HG02973 (cell line): ENCODE results near the gene SLC66A3.
A peak's percentile ranks its signal among the peaks of the same experiment; 100 is the strongest.

ENCODE experiments used
- ATAC-seq: cut with Tn5 transposase; IDR thresholded peaks from one replicate; pipeline ENCODE4 v1.9.1; 2021; ENCODE audit warnings: moderate library complexity; ENCODE audit not compliant: unreplicated experiment

SLC66A3 gene

DNA sequence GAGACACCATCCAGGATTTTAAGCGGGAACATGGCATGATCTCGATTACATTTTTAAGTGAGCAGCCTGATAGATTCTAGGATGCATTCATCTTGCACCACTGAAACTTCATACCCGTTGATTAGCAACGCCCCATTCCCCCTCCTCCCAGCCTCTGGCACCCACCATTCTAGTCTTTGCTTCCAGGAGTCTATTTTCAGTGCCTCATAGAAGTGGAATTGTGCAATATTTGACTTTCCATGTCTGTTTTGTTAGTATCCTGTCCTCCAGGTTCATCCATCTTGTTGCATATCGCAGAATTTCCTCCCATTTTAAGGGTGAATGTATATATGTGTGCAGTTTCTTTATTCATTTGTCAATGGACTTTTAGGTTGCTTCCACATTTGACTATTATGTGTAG is 20.9 kb upstream of the SLC66A3 start:
- no peak for ATAC-seq

DNA sequence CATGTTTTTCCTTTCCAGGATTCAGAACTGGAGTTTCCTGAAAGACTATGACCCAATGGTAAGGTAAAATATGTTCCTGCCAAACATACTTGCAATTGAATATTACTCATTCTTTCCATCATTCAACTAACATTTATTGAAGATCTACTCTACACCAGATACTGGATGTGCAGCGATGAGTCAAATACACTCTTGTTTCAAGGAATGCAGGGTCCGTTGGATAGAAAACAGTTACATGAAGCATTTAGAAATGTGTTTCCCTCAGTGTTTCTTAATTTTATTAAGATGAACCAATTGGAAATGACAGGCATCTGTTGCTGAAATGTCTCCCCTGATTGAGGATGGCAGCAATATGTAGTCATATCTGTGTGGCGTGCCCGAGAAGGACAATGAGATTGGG is 14.8 kb upstream of the SLC66A3 start:
- ATAC-seq = no peak

DNA sequence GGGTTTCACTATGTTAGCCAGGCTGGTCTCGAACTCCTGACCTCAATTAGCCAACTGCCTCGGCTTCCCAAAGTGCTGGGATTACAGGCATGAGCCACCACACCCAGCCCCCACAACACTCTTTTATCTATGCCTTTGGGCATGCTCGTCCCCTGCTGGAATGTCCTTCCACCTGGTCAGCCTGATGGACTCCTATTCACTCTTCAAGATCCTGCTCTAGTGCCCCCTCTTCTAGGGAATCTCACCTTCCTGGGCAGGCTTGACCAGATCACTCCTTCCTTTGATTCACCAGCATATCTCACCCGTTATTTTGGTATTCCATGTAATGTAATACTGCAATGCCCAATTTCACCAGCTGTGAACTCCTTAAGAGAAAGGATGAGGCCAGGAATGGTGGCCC is 13.9 kb upstream of the SLC66A3 start:
- ATAC-seq = no peak

DNA sequence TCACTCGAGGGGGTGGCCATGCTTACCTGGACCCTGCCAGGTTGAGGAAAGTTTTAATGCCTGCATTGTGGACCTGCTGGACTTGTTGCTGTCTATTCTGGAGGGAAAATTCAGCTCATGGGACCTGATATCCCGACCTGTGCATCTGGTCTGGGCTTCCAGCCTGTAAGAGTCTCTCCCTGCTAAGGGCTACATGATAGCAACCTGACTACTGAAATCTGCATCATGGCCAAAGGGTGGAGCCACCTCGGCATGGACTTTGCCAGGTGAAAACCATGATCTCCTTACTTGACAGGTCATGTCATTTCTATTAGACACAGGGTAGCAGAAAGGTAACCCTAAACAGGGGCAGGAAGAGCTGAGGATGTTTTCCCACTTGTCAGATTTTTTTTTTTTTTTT is 12.9 kb upstream of the SLC66A3 start:
- no peak for ATAC-seq

DNA sequence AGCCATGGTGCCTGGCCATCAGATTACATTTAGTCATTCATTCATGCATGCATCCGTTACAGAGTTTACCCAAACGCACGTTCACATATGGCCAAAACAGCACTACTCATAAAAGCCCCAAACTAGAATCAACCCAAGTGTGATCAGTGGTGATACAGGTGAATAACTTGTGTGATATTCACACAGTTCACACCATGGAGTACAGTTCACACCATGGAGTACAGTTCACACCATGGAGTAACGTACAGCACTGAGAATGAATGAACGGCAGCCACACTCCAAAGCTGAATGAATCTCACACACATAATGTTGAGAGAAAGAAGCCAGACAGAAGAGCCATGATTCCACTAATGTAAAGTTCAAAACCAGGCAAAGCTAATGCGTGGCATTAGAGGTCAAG is 12.3 kb upstream of the SLC66A3 start:
- ATAC-seq = no peak

DNA sequence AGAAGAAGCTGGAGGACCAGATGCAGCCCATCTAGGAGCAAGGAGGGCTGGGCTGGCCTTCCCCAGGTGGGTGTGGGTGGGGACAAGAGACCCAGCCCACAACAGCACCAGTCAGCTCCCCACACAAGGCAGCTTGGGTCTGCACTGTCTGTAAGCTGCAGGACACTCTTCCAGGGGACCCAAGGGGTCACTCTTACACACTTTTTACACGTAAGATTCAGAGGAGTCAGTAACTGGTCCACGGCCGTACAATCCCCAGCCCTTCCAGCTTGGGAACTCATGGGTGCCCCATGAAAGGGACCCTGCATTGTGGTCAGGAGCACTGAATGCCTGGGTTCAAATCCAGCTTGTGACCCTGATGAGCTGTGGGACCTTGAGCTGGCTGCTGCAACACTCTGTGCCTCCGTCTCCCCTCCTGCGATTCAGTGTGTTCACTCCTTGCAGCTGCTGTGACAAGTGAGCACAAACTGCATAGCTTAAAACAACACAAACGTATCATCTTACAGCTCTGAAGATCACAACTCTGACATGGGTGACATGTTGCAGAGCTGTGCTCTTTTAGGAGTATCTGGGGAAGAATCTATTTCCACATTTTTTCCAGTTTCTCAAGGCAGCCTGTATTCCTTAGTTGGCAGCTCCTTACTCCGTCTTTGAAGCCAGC is 11.1 kb upstream of the SLC66A3 start:
- ATAC-seq = no peak

DNA sequence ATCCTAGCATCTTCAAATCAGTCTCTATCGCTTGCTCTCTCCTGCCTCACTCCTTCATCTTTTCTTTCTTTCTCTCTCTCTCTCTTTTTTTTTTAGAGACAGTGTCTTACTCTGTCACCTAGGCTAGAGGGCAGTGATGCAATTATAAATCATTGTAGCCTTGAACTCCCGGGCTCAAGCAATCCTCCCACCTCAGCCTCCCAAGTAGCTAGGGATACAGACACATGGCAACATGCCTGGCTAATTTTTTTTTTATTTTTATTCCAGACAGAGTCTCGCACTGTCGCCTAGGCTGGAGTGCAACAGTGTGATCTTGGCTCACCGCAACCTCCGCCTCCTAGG is 10.6 kb upstream of the SLC66A3 start:
- no peak for ATAC-seq

DNA sequence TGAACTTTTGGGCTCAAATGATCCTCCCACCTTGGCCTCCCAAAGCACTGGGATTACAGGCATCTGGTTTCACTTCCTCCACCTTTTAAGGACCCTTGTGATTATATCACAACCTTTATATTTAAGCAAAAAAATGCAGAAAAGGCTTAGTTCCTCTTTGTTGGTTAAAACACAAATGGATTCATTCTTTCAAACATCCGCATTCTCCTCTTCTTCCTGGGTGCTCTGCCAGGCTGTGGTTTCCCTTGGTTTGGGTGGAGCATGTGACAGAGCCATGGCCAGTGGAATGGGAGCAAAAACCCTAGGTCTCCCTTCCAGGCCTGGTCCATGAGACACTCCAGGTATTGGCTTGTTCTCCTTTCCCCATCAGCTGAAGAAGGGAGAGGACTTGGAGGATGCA is 9.9 kb upstream of the SLC66A3 start:
- no peak for ATAC-seq

DNA sequence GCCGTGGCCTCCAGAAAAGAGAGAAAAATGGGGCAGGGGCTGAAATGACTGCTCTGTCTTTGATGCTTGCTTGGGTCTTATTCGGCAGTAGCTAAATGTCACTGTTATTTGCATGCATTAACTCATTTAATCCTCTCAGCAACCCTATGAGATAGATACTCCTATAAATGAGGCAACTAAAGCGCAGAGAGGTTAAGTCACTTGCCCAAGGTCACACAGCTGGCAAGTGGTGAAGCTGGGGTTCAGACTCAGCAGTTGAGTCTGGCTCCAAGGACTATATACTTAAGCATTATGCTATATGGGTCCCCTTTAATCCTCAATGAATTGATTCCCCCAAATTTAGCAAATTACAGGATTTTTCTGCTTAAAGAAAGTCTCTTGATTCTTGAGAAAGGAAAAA is 9.2 kb upstream of the SLC66A3 start:
- ATAC-seq = no peak

DNA sequence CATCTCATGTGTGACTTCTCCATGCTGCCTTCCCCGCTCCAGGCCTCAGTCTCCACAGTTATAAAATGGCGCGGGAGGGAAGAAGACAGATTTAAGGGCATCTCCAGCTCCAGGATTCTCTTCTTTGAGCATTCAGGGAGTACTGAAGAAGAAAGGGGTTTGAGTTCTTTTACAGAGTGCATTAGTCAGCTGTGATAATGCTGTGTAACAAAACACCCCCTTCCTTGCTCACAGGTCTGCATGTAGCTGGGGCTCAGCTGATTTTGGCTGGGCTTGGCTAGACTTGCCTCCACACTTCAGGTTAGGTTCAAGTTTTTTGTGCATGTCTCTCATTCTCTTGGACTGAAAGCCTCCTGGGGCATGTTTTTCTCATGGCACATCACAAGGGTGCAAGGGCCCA is 8.0 kb upstream of the SLC66A3 start:
- no peak for ATAC-seq

DNA sequence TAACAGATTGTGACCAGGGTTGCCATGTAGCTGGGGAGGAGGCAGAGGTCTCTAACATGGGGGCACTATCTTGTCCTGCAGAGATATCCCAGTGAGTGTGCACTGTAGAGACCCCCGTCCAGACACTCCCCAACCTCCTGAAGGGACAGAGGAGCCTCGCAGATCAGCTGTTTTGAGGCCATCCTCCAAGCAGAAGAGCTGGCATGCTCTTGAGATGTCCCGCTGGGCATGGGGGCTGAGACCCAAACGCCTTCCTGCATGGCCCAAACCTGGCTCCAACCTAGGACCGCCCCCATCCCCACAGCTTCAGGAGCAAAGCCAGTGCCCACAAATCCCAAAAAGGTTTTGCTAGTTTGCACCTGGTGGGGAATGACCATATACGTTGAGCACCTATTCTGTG is 2.7 kb upstream of the SLC66A3 start:
- no peak for ATAC-seq

DNA sequence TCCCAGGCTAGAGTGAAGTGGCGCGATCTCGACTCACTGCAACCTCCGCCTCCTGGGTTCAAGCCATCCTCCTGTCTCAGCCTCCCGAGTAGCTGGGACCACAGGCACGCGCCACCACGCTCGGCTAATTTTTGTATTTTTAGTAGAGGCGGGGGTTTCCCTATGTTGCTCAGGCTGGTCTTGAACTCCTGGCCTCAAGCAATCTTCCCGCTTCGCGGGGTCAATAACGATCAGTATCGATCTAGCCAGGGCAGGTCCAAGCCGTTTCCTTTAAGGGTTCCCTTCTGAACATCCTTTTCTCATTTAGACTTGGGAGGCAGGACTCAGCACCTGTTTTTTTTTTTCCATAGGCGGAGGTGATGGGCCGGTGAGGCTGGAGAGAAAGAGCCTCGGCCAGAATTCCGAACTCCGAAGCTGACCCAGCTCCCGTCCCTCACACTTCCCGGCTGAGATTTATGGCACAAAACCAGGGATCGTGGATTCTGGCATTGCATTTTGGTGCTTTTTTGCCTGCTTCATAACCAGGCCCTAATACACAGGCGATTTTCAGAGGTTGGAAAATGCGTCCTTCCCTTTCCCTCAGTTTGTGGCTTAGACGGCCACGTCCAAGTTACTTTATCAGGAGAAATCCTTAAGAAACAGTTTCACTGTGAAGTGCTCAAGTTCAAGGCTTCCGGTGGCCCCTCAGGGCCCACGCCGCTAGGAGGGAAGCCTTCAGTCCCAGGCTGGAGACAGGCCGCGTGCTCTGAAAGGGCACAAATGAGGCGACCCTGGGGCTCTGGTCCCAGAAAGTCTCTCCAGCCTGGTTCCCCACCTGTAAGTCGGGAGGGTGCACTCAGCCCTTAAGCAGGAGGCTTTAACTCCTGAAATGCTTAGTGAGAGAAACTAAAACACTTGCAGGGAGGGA is 998 bp upstream of the SLC66A3 start:
- ATAC-seq = peak; percentile 16

DNA sequence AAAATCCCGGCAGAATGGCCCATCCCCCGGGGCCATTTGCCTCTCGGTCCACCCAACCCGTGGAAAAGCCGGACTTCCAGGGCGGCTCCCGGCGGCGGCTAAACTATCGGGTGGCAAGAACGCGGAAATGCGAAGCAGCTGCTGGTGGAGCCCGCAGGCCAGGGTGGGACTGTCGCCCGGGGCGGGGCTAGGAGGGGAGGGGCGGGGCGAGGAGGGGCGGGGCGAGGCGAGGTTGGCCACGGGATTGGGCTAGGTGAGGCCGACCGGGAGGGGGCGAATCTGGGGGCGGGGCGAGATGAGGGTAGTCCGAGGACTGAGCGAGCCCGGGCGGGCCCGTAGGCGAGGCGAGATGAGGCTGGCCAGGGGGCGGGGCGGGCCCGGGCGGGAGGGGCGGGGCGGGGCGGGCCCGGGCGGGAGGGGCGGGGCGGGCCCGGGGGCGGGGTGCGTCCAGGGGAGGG is 315 bp upstream of the SLC66A3 start:
- peak; percentile 55 for ATAC-seq

DNA sequence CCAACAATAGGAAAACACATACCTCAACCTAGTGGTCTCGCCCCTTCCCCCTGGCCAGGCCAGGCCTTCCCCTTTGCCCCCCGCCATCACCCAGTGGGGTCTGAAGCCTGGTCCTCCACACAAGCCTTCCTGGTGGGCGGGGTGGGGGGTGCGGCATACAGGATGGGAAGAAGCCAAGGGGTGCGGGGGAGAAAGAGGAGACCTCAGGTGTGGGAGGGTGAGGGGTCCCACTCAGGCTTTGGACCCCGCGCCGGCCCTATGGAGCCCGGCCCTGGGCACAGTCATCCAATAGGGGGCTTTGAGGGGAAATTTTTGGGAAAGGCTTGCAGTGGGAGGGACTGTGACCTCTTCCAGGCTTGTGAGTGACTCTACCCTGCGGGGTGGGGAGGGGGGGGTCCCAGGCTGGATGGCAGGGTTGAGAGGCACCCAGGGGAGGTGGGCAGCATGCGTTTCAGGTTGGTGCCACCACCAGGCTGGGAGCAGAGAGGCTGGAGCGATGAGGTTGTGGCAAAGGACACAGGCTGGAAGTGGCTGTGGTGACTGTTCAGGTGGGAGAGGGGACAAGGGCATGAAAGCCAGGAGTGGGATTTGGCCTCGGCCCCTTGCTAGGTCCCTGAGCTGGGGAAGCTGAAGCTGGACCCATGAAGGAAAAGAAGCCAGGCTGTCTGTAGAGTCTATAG is 1.3 kb downstream of the SLC66A3 start:
- ATAC-seq = no peak

DNA sequence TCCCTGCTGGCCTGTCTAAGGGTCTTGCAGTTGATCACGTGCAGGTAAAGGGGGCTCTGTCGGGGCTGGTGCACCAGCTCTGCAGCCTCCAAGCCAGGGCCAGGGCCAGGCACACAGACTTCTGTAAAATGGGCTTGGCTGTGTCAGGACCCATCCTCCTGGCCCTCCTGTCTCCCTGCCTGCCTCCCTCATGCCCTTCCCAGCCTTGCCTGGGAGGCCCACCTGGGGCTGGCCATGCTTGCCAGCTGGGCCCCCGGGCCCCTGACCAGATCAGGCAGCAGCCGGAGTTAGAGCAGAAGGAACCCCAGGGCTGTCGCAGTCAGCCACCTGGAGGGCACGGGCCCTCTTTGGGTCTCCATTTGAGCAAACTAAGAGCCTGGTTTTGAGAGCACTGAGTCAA is 2.0 kb downstream of the SLC66A3 start:
- ATAC-seq = no peak

DNA sequence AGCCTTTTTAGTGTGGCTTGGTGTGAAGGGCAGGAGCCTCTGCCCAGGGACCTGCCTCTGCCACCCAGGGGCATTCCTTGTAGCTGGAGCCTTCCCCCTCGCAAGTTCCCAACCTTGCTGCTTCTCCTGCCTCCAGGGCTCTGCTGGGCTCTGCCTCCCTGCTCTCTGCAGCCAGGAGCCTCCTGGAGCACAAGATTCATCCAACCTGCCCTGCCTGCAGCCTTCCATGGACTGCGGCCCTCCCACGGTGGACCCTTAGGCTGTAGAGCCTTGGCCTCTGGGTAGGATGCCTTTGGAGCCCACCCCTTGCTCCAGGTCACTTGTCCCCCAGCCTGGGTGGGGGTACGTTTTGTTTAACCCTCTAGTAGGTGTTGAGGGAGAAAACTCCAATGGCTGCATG is 2.5 kb downstream of the SLC66A3 start:
- ATAC-seq = no peak

DNA sequence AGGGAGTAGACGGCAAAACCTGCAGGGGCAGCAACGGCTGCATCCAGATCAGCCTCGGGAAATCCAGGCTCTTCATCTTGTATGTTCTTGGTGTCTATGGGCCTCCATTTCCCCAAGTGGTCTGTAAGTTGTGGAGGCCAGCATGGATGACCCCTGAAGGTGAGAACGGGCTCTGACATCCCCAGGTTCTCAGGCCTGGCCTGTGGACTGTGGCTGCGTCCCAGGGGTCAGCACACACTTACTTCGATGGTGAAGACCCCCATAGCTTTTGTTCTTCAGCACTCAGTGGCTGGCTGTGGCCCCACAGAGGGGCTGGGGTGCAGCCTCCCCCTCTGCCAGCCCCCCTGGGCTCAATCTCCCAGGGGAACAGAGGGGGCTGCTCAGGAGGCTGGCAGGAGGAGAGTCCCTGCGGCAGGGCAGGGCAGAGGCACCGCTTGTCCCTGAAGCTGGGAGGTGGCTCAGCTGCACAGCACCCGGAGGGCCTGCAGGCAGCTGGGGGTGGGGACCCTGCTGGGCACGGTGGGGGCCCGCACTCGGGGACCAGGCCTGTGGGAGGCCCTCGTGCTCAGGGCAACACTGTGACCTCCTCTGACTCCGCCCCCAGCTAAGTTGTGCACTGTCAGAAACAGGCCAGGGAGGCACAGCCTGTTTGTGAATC is 3.8 kb downstream of the SLC66A3 start:
- ATAC-seq = no peak

DNA sequence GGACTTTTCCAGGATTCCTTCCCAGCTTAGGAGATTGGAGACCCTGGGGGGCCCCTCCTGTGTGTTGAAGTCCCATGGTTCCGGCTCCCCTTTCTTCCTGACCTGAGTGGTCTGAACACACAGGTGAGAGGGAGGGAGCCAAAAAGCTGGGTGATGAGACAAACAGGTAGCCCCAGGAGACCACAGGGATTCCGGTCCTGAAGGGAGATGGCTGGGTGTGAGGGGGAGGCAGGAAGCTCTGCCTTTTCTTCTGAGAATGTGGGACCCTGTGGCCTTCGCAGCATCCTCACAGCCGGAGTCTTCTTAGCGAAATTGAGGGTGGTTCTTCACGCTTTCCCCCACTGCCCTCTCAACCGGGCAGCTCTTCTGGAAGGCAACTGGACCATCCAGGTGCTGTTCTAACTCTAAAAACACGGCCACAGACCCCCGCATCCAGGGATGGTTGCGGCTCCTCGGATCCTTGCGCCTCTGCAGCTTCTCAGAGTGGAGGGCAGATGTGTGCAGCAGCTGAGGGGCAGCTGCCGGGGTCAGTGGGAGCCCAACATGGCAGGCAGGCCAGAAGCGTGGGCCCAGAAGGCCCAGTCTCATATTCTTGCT is 4.4 kb downstream of the SLC66A3 start:
- ATAC-seq = no peak

DNA sequence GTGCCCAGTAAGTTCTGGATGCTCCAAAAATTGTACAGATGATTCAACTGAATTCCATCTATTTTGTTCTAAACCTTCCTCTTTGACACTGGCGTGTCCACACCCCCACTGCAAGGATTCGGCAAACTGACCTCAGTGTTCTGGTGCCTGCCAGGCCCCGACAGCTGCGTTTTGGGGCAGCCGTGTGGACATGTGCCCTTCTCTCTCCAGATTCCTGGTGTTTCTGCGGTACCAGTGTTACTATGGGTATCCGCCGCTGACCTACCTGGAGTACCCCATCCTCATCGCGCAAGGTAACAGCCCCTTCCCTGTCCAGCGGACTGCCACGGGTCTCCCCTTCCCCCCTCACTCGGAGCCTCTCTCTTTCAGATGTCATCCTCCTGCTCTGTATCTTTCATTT is 5.0 kb downstream of the SLC66A3 start:
- ATAC-seq = no peak

DNA sequence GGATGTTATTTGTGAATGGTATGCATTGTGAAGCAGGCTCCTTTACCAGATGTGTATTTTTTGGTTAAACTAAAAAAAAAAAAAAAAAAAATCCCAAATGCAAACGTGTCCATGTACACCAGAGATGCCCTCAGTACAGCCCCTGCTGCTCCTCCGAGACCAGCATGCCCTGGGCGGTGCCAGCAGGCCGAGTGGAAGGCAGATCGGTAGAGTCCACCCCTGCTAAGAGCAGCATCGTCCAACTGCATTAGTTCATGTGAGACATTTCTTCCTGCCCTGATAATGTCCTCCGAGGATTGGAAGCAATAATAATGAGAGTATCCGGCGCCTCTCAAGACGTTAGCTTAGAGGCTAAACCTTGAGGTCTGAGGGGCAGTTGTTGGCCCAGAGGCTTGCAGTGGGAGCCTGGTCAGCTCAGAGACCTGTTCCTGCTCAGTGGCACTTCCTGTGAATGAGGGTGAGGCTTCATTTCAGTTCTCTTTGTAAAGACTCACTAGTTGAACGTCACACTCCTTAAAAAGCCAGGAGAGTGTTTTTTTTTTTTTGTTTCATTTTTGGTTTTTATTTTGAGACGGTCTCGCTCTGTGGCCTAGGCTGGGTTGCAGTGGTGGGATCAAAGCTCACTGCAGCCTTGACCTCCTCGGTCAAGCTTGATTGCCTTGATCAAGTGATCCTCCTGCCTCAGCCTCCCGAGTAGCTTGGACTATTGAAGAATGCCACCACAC is 5.6 kb downstream of the SLC66A3 start:
- ATAC-seq = peak; percentile 54
